Upper lobe of left lung (tissue), 6 donors: ENCODE data around the gene PDE1C. TPM values are rescaled to one million over a fixed set of nuclear protein-coding genes. Genes with fewer than 3 reads are reported as not detected.
A peak's percentile ranks its signal among the peaks of the same experiment; 100 is the strongest.
"Not testable (repeated sequence)": the region's sequence is repeated elsewhere in the genome, so short reads cannot be mapped to it uniquely, and the experiment has no call there.

ENCODE experiments used
- ATAC-seq, 2 donors: fragments of 200-7000 bp; cut with Tn5 transposase; one replicate each; pipeline ENCODE4 v1.9.1; 2022; ENCODE audit warnings: mild to moderate bottlenecking in 2 of 2, moderate library complexity in 2 of 2; ENCODE audit not compliant: low FRiP score in 2 of 2
- DNase-seq, 2 donors: peaks; one replicate each; pipeline ENCODE4 v3.0.0-alpha.2; 2019 to 2020
- H3K27ac ChIP-seq, 4 donors: fragments of 200-600 bp; sonication (generic); one replicate each; pipeline ENCODE4 v1.5.1; 2016 to 2019
- H3K27me3 ChIP-seq, 4 donors: fragments of 200-600 bp; sonication (generic); one replicate each; pipeline ENCODE4 v1.5.1; 2017 to 2019
- H3K36me3 ChIP-seq, 4 donors: fragments of 200-600 bp; sonication (generic); one replicate each; pipeline ENCODE4 v1.5.1; 2016 to 2019
- H3K4me1 ChIP-seq, 4 donors: fragments of 200-600 bp; sonication (generic); one replicate each; pipeline ENCODE4 v1.5.1; 2018 to 2019
- H3K4me3 ChIP-seq, 4 donors: fragments of 200-600 bp; sonication (generic); one replicate each; pipeline ENCODE4 v1.5.1; 2017 to 2019; ENCODE audit warnings: mild to moderate bottlenecking in 2 of 4, moderate library complexity in 1 of 4
- H3K9me3 ChIP-seq, 4 donors: fragments of 200-600 bp; sonication (generic); one replicate each; pipeline ENCODE4 v1.5.1; 2018 to 2019
- CTCF ChIP-seq, 6 experiments: fragments of 450-650 bp in 4 of 6; fragments of 200-600 bp in 2 of 6; sonication (generic) in 2 of 6; IDR thresholded peaks; one replicate each; pipeline ENCODE4 v1.5.1; 2016 to 2019; ENCODE audit warnings: antibody characterized with exemption in 6 of 6
- EP300 ChIP-seq, 4 donors: sonication (generic); formaldehyde crosslinking; IDR thresholded peaks; one replicate each; pipeline ENCODE4 v1.5.1; 2017; ENCODE audit warnings: antibody characterized with exemption in 4 of 4, control low read depth in 2 of 4
- POLR2A ChIP-seq, 4 donors: fragments of 450-650 bp; IDR thresholded peaks; one replicate each; pipeline ENCODE4 v1.5.1; 2016 to 2017; ENCODE audit warnings: antibody characterized with exemption in 4 of 4, mild to moderate bottlenecking in 2 of 4
- POLR2AphosphoS5 ChIP-seq, 2 donors: sonication (generic); formaldehyde crosslinking; IDR thresholded peaks; one replicate each; pipeline ENCODE4 v1.5.1; 2017; ENCODE audit warnings: antibody characterized with exemption in 2 of 2
- WGBS, 2 donors: methylation state at CpG; one replicate each; pipeline ENCODE4 v1.1.5; 2017 to 2018; 5-methylcytosine and 5-hydroxymethylcytosine counted together
- total RNA-seq, 6 donors: library from RNA; depleted of rRNA in 4 of 6; stranded (reverse); fragments of >200 nt in 4 of 6; gene quantifications; one replicate each; pipeline versions ENCODE4 v1.1.0 to v1.2.1, GENCODE V29; 2016 to 2021
- donor health status: DM: no; HTN: no; CAD: no; lungs with moderate emphysema.
- donor health status: DM: no; HTN: yes; CAD: no; lungs with severe emphysema.

Gene PDE1C
- total RNA-seq, 6 donors from 2014 or later = 5.6 to 38.8 (median 11.3) TPM

GRCh38 chr7:32089256-32089655, 19.0 kb upstream of the PDE1C start:
- WGBS, 2 donors = 78 to 82% methylated on average over 5 of the region's 5 CpGs
- H3K27ac ChIP-seq = no peak overlapping the region
- no peaks in the 10 kb centered on the region for H3K27me3 ChIP-seq
- H3K4me1 ChIP-seq = peaks cover 0 to 3% (median 2%) of the 10 kb centered on the region in 4 donors
- no peaks in the 10 kb centered on the region for H3K9me3 ChIP-seq
- H3K36me3 ChIP-seq = no peaks in the 10 kb centered on the region
- ATAC-seq (no peak), DNase-seq (no peak)
- H3K4me3 ChIP-seq = no peak overlapping the region
- TF ChIP-seq EP300 (IDR thresholded peaks at IDR 0.05) (no peak), POLR2A (IDR thresholded peaks at IDR 0.05) (no peak), POLR2AphosphoS5 (IDR thresholded peaks at IDR 0.05) (no peak), CTCF (IDR thresholded peaks at IDR 0.05) (no peak)

- no peak overlapping the region for H3K27ac ChIP-seq
- no peaks in the 10 kb centered on the region for H3K36me3 ChIP-seq
- no peak for ATAC-seq
- no peaks in the 10 kb centered on the region for H3K9me3 ChIP-seq
- 69 to 79% methylated on average over 18 of the region's 18 CpGs for WGBS, 2 donors
- TF ChIP-seq CTCF (IDR thresholded peaks at IDR 0.05) (no peak), POLR2A (IDR thresholded peaks at IDR 0.05) (no peak), POLR2AphosphoS5 (IDR thresholded peaks at IDR 0.05) (no peak), EP300 (IDR thresholded peaks at IDR 0.05) (no peak)
- peak in 1 of 2 donors; percentile 43 for DNase-seq
- H3K27me3 ChIP-seq = no peaks in the 10 kb centered on the region
- H3K4me3 ChIP-seq = no peak overlapping the region
- peaks cover 0 to 3% (median 1%) of the 10 kb centered on the region in 4 donors for H3K4me1 ChIP-seq
Measured at GRCh38 chr7:32088451-32088881, 18.3 kb upstream of the PDE1C start.

- TF ChIP-seq POLR2A (IDR thresholded peaks at IDR 0.05) (no peak), CTCF (IDR thresholded peaks at IDR 0.05) (no peak), EP300 (IDR thresholded peaks at IDR 0.05) (no peak), POLR2AphosphoS5 (IDR thresholded peaks at IDR 0.05) (no peak)
- Histone ChIP-seq H3K9me3 (no peaks in the 10 kb centered on the region), H3K27ac (no peak overlapping the region), H3K36me3 (no peaks in the 10 kb centered on the region), H3K4me1 (no peaks in the 10 kb centered on the region), H3K27me3 (no peaks in the 10 kb centered on the region), H3K4me3 (no peak overlapping the region)
- no peak for ATAC-seq
- DNase-seq = no peak
- 69 to 81% methylated on average over 3 to 6 of the region's 6 CpGs for WGBS, 2 donors
Measured at GRCh38 chr7:32079510-32079909, 9.3 kb upstream of the PDE1C start.

- Histone ChIP-seq H3K27ac (no peak overlapping the region), H3K4me3 (no peak overlapping the region), H3K9me3 (no peaks in the 10 kb centered on the region), H3K4me1 (no peaks in the 10 kb centered on the region), H3K36me3 (no peaks in the 10 kb centered on the region), H3K27me3 (no peaks in the 10 kb centered on the region)
- TF ChIP-seq CTCF (IDR thresholded peaks at IDR 0.05) (no peak), POLR2AphosphoS5 (IDR thresholded peaks at IDR 0.05) (no peak), POLR2A (IDR thresholded peaks at IDR 0.05) (no peak), EP300 (IDR thresholded peaks at IDR 0.05) (no peak)
- DNase-seq = no peak
- no peak for ATAC-seq
- 67 to 69% methylated on average over 2 of the region's 2 CpGs for WGBS, 2 donors
Measured at GRCh38 chr7:32078824-32079223, 8.6 kb upstream of the PDE1C start.

- Histone ChIP-seq H3K4me3 (no peak overlapping the region), H3K27ac (no peak overlapping the region)
Measured at GRCh38 chr7:32077806-32078205, 7.6 kb upstream of the PDE1C start.

GRCh38 chr7:32076802-32077201, 6.6 kb upstream of the PDE1C start:
- not testable (repeated sequence) for H3K4me3 ChIP-seq, DNase-seq, H3K27me3 ChIP-seq, H3K9me3 ChIP-seq, ATAC-seq, H3K36me3 ChIP-seq, H3K4me1 ChIP-seq, H3K27ac ChIP-seq
- 69 to 72% methylated on average over 5 of the region's 5 CpGs for WGBS, 2 donors

More at GRCh38 chr7:32077806-32078205, 7.6 kb upstream of the PDE1C start:
- ATAC-seq (no peak), DNase-seq (no peak)
- 85 to 91% methylated on average over 5 of the region's 5 CpGs for WGBS, 2 donors
- Histone ChIP-seq H3K36me3 (no peaks in the 10 kb centered on the region), H3K4me1 (no peaks in the 10 kb centered on the region), H3K27me3 (no peaks in the 10 kb centered on the region), H3K9me3 (no peaks in the 10 kb centered on the region)
- TF ChIP-seq EP300 (IDR thresholded peaks at IDR 0.05) (no peak), CTCF (IDR thresholded peaks at IDR 0.05) (no peak), POLR2AphosphoS5 (IDR thresholded peaks at IDR 0.05) (no peak), POLR2A (IDR thresholded peaks at IDR 0.05) (no peak)
